OCI-LY7 (cell line): Measurements from ENCODE around the gene MYOCD. TPM values are rescaled to one million over a fixed set of nuclear protein-coding genes. Genes with fewer than 3 reads are reported as not detected.

Source experiments
- BruUV-seq: library from RNA; stranded (reverse); fragments of 400-500 nt; replicated peaks from 2 replicates; lab custom pipeline; 2021; lab: Mats Ljungman, UMichigan
- CTCF ChIA-PET: fragments of 300-600 bp; sonication (Branson Sonifier 250); formaldehyde crosslinking; loops from one replicate; lab custom pipeline; 2022; ENCODE audit warnings: antibody characterized with exemption; ENCODE audit not compliant: unreplicated experiment; lab: Charles Lee
- POLR2A ChIA-PET: fragments of 300-600 bp; sonication (Branson Sonifier 250); formaldehyde crosslinking; loops from one replicate; lab custom pipeline; 2022; ENCODE audit warnings: antibody characterized with exemption; lab: Charles Lee
- DNase-seq: peaks from one replicate; pipeline ENCODE4 v3.0.0-alpha.2; 2015; ENCODE audit warnings: low spot score
- H2AFZ ChIP-seq: fragments of 200-600 bp; sonication (generic), shearing (Covaris generic); 2 replicates; pipeline ENCODE4 v1.6.1; 2014; ENCODE audit warnings: mild to moderate bottlenecking, antibody characterized with exemption, low read length, moderate library complexity
- H3K27ac ChIP-seq: fragments of 200-600 bp; sonication (generic); 2 replicates; pipeline ENCODE4 v1.5.1; 2014; ENCODE audit warnings: mixed run types, low read depth, mild to moderate bottlenecking, moderate library complexity, low read length, inconsistent platforms; ENCODE audit not compliant: poor library complexity, severe bottlenecking
- H3K36me3 ChIP-seq: fragments of 200-600 bp; sonication (generic); 2 replicates; pipeline ENCODE4 v1.6.1; 2014; ENCODE audit warnings: mild to moderate bottlenecking, antibody characterized with exemption, low read length, moderate library complexity, mixed read lengths; ENCODE audit not compliant: insufficient read depth
- H3K4me1 ChIP-seq: fragments of 200-600 bp; sonication (generic); 2 replicates; pipeline ENCODE4 v1.5.1; 2014; ENCODE audit warnings: mild to moderate bottlenecking, low read length; ENCODE audit not compliant: insufficient read depth, poor library complexity, severe bottlenecking
- H3K4me2 ChIP-seq: fragments of 200-600 bp; sonication (generic); 2 replicates; pipeline ENCODE4 v1.6.1; 2014; ENCODE audit warnings: mild to moderate bottlenecking, low read length
- H3K4me3 ChIP-seq: fragments of 200-600 bp; sonication (generic); 2 replicates; pipeline ENCODE4 v1.5.1; 2014; ENCODE audit warnings: mild to moderate bottlenecking, low read depth, low read length; ENCODE audit not compliant: poor library complexity, severe bottlenecking
- H3K79me2 ChIP-seq: fragments of 200-600 bp; sonication (generic); 2 replicates; pipeline ENCODE4 v1.6.1; 2016; ENCODE audit warnings: low read depth, mild to moderate bottlenecking, low read length, moderate library complexity, mixed read lengths; ENCODE audit not compliant: insufficient read depth
- H3K9me2 ChIP-seq: fragments of 200-600 bp; sonication (generic); 2 replicates; pipeline ENCODE4 v1.6.1; 2016; ENCODE audit warnings: mild to moderate bottlenecking, low read length, mixed read lengths; ENCODE audit not compliant: insufficient read depth
- H3K9me3 ChIP-seq: fragments of 200-600 bp; sonication (generic); 2 replicates; pipeline ENCODE4 v1.6.1; 2014; ENCODE audit warnings: mild to moderate bottlenecking, mixed run types, low read length, mixed read lengths
- H4K20me1 ChIP-seq: fragments of 200-600 bp; sonication (generic); 2 replicates; pipeline ENCODE4 v1.6.1; 2014; ENCODE audit warnings: mild to moderate bottlenecking, antibody characterized with exemption, low read length, moderate library complexity, mixed read lengths; ENCODE audit not compliant: insufficient read depth
- EZH2phosphoT487 ChIP-seq: fragments of 200-600 bp; sonication (generic); IDR thresholded peaks from 2 replicates; pipeline ENCODE4 v1.6.1; 2018; ENCODE audit warnings: low read depth, borderline replicate concordance, mild to moderate bottlenecking, mixed run types, antibody characterized with exemption, low read length, moderate library complexity, mixed read lengths
- intact Hi-C: fragments of 100-400 bp; cut with micrococcal nuclease; formaldehyde crosslinking; loops from one replicate; pipeline ENCODE4 v1.10.0; 2022; ENCODE audit not compliant: unreplicated experiment
- total RNA-seq, 2 experiments: library from RNA; depleted of rRNA in 1 of 2; stranded (reverse); fragments of >200 nt in 1 of 2; shearing (Covaris generic) in 1 of 2; gene quantifications; 2 replicates each; pipeline ENCODE4 v1.2.3, GENCODE V29; 2014 to 2022
- TF ChIP-seq, protein P1 (sequence below): fragments of 200-600 bp; sonication (generic); conservative IDR thresholded peaks from 2 replicates; pipeline ENCODE4 v1.5.1; 2014; ENCODE audit warnings: mild to moderate bottlenecking, antibody characterized with exemption, low read length, moderate library complexity, mixed read lengths

The MYOCD gene
- total RNA-seq, 2 experiments from 2014 or later = not detected

DNA sequence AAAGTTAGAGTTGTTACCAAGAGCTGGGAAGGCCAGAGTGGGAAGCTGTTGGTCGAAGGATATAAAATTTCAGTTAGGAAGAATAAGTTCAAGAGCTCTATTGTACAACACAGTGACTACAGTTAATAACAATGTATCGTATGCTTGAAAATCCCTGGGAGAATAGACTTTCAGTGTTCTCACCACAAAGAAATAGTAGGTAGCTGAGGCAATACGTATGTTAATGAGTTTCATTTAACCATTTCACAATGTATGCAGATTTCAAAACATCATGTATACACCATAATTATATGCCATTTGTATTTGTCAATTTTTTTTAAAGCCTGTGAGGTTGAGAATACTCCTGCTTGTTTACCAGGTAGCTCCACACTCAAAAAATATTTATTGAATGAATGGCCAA, 41.5 kb upstream of the MYOCD start:
- TF ChIP-seq, protein P1, sequence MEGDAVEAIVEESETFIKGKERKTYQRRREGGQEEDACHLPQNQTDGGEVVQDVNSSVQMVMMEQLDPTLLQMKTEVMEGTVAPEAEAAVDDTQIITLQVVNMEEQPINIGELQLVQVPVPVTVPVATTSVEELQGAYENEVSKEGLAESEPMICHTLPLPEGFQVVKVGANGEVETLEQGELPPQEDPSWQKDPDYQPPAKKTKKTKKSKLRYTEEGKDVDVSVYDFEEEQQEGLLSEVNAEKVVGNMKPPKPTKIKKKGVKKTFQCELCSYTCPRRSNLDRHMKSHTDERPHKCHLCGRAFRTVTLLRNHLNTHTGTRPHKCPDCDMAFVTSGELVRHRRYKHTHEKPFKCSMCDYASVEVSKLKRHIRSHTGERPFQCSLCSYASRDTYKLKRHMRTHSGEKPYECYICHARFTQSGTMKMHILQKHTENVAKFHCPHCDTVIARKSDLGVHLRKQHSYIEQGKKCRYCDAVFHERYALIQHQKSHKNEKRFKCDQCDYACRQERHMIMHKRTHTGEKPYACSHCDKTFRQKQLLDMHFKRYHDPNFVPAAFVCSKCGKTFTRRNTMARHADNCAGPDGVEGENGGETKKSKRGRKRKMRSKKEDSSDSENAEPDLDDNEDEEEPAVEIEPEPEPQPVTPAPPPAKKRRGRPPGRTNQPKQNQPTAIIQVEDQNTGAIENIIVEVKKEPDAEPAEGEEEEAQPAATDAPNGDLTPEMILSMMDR = no peak
- TF ChIP-seq EZH2phosphoT487 = no peak
- Histone ChIP-seq H3K79me2 (no peaks in the 10 kb centered on the region), H3K9me2 (no peaks in the 10 kb centered on the region), H2AFZ (no peak overlapping the region), H3K36me3 (no peaks in the 10 kb centered on the region), H3K9me3 (no peaks in the 10 kb centered on the region), H3K27ac (no peak overlapping the region), H4K20me1 (no peaks in the 10 kb centered on the region), H3K4me1 (no peaks in the 10 kb centered on the region), H3K4me3 (no peak overlapping the region), H3K4me2 (no peak overlapping the region)
- ChIA-PET POLR2A (no interaction called here), CTCF (no interaction called here)
- BruUV-seq = no TSS peak
- intact Hi-C loops = loop anchor here (10.0 kb wide), 1 partner anchor 59 kb away; no protein-coding TSS in a partner anchor
- DNase-seq = no peak

DNA sequence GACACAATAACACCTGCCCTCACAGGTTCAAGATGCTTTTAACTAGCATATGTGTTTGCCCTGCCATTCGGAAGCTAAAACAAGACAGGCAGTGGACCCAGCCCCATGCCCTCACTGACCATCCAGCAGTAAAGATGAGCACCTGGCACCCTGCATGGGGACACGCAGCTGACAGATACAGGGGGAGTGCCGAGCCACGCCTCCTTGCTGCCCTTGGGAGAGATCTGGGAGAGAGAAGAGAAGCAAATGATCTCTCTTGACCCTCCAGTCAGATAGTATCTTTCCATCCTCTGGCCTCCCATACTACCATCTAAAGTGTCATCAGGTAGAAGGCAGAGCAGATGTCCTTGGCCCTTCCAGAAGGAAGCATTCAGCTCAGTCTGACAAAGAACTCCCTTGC, 40.6 kb upstream of the MYOCD start:
- ChIA-PET POLR2A (no interaction called here), CTCF (interaction anchor here (0.6 kb wide), 1 partner anchor 1387 kb away, joined by 3 read pairs; no protein-coding TSS in a partner anchor)
- no TSS peak for BruUV-seq
- no peaks in the 10 kb centered on the region for H3K9me2 ChIP-seq
- no peaks in the 10 kb centered on the region for H3K79me2 ChIP-seq
- TF ChIP-seq, protein P1 = no peak
- no peak for TF ChIP-seq EZH2phosphoT487
- no peak overlapping the region for H2AFZ ChIP-seq
- H3K4me3 ChIP-seq = no peak overlapping the region
- DNase-seq = no peak
- intact Hi-C loops = loop anchor here (10.0 kb wide), 1 partner anchor 60 kb away; no protein-coding TSS in a partner anchor
- H3K4me2 ChIP-seq = no peak overlapping the region
- no peak overlapping the region for H3K27ac ChIP-seq
- H3K4me1 ChIP-seq = no peaks in the 10 kb centered on the region
- no peaks in the 10 kb centered on the region for H4K20me1 ChIP-seq
- no peaks in the 10 kb centered on the region for H3K9me3 ChIP-seq
- H3K36me3 ChIP-seq = no peaks in the 10 kb centered on the region

DNA sequence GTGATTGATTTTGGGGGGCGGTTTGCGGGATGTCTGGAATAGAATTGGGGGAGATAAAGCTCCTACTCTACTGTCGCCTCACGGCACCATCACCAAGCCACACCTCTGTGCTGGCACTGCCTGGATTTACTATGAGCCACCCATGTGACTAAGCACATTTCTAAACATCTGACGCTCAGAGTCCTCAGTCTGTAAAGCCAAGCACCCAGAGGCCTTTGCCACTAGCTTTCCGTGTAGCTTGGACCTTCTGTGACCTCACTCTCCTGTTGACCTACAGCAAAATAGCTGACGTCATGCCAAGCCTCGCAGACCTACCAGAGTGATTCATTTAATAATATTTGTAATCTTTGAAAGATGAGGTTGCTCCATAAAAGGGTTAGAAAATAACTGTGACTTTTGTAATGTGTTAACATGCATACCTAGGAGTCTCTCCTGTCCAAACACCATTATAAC, 38.5 kb upstream of the MYOCD start:
- intact Hi-C loops = loop anchor here (10.0 kb wide), 1 partner anchor 62 kb away; no protein-coding TSS in a partner anchor
- H3K4me2 ChIP-seq = no peak overlapping the region
- H3K9me2 ChIP-seq = no peaks in the 10 kb centered on the region
- H3K4me3 ChIP-seq = no peak overlapping the region
- no peak for TF ChIP-seq EZH2phosphoT487
- TF ChIP-seq, protein P1 = no peak
- H3K36me3 ChIP-seq = no peaks in the 10 kb centered on the region
- ChIA-PET POLR2A (no interaction called here), CTCF (no interaction called here)
- H4K20me1 ChIP-seq = no peaks in the 10 kb centered on the region
- H3K79me2 ChIP-seq = no peaks in the 10 kb centered on the region
- DNase-seq = no peak
- BruUV-seq = no TSS peak
- no peaks in the 10 kb centered on the region for H3K4me1 ChIP-seq
- no peak overlapping the region for H3K27ac ChIP-seq
- no peak overlapping the region for H2AFZ ChIP-seq
- no peaks in the 10 kb centered on the region for H3K9me3 ChIP-seq
